TTC549 (cell line): Measurements from ENCODE around the gene PATJ.
"Not testable (repeated sequence)": the region's sequence is repeated elsewhere in the genome, so short reads cannot be mapped to it uniquely, and the experiment has no call there.

ENCODE experiments used
- FAIRE-seq: peaks from 2 replicates; lab custom pipeline; 2012; peaks lifted over from hg19 to GRCh38; lab: Jason Lieb, UNC

PATJ gene

DNA sequence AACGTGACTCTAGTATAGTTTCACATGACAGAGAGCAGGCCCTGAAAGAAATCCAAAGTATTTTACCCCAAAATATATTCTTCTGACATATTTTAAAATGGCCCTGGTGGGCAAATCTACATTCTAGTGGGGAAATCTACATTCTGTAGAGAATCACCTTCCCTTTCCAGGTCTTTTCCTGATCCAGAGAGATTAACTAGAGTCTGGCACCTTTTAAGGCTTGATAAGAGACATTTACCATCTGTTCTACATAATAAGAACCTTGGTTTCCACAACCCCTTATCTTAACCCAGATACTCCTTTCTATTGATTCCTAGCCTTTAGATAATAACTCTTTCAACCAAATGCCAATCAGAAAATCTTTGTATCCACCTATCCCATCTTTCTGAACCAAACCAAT lies 435.3 kb downstream of the PATJ start:
- no peak for FAIRE-seq

DNA sequence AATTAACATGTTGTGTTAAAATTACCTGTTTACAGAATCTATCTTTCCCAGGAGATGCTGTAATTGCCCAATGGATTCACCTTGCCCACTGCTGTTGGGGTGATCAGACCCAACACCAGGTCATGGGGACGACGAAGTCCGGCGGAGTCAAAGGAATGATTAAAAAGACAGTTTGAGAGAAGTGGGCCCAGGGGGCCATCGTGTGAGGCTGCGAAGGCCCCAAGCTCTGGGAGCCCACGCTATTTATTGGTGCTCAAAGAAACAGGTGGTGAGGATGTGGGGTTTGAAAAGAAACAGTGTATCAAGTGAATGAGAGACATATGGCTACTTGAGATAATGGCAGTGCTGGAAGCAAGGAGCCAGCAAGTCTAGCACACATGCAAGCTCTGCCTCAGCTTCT lies 436.1 kb downstream of the PATJ start:
- FAIRE-seq: no peak

DNA sequence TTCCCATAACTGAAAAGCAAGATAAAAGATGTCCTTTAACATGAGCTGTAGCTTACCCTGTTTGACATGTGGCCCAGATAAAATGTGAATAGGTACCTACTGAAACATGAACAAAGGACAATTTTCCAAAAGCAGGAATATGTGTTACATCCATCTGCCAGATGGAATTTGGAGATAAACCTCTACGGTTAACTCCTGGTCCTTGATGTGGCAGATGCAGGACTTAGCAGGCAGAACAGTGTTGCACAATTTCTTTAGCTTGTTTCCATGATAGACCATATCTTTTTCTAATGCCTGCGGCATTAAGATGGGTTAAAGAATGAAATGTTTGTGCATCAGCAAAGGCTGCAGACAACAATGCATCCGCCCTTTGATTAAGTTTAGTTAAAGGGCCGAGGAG lies 437.8 kb downstream of the PATJ start:
- FAIRE-seq: not testable (repeated sequence)

- no peak for FAIRE-seq
Observed at GRCh38 chr1:62180639-62181038, 438.4 kb downstream of the PATJ start.

- FAIRE-seq: no peak
Observed at GRCh38 chr1:62181532-62181931, 439.3 kb downstream of the PATJ start.

- not testable (repeated sequence) for FAIRE-seq
Observed at GRCh38 chr1:62182157-62182556, 439.9 kb downstream of the PATJ start.

DNA sequence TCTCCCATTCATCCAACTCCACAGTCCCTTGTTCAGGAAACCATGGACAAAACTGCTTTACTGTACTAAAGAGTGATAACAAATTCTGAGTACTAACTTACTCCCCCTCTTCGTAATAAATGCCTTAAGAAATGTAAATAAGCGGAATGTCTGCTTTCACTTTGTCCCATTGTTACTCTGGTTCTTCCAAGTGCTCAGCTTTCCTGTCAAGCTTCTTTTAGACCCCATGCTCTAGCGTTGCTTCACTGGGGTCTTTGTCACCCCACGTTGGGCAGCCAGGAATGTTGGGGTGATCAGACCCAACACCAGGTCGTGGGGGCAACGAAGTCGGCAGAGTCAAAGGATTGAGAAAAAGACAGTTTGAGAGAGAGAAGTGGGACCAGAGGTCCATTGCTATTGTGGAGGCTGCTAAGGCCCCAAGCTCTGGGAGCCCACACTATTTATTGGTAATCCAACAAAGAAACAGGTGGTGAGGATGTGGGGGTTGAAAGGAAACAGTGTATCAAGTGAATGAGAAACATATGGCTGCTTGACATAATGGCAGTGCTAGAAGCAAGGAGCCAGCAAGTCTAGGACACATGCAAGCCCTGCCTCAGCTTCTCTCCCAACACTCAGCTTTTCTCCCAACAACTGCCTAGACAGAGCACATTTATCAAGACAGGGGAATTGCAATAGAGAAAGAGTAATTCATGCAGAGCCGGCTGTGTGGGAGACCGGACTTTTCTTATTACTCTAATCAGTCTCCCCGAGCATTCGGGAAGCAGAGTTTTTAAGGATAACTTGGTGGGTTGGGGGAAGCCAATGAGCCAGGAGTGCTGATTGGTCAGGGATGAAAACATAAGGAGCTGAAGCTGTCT lies 441.1 kb downstream of the PATJ start:
- not testable (repeated sequence) for FAIRE-seq

DNA sequence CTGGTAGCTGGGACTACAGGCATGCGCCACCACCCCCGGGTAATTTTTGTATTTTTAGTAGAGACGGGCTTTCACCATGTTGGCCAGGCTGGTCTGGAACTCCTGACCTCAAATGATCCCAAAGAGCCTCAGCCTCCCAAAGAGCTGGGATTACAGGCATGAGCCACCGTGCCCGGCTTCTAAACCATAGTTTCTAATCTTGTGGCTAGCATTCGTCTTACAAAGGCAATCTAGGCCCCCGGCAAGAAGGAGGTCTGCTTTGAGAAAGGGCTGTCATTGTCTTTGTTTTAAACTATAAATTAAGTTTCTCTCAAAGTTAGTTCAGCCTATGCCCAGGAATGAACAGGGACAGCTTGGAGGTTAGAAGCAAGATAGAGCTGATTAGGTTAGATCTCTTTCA lies 442.1 kb downstream of the PATJ start:
- no peak for FAIRE-seq

GRCh38 chr1:62185233-62185632 lies 443.0 kb downstream of the PATJ start:
- FAIRE-seq: not testable (repeated sequence)

- FAIRE-seq: no peak
Observed at GRCh38 chr1:62185677-62186076, 443.4 kb downstream of the PATJ start.

DNA sequence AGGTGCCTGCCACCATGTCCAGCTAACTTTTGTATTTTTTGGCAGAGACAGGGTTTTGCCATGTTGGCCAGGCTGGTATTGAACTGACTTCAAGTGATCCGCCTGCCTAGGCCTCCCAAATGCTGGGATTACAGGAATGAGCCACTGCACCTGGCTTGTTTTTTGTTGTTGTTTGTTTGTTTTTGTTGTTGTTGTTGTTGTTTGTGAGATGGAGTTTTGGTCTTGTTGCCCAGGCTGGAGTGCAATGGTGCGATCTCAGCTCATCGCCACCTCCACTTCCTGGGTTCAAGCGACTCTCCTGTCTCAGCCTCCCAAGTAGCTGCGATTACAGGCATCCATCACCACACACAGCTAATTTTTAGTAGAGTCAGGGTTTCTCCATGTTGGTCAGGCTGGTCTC lies 445.3 kb downstream of the PATJ start:
- no peak for FAIRE-seq

DNA sequence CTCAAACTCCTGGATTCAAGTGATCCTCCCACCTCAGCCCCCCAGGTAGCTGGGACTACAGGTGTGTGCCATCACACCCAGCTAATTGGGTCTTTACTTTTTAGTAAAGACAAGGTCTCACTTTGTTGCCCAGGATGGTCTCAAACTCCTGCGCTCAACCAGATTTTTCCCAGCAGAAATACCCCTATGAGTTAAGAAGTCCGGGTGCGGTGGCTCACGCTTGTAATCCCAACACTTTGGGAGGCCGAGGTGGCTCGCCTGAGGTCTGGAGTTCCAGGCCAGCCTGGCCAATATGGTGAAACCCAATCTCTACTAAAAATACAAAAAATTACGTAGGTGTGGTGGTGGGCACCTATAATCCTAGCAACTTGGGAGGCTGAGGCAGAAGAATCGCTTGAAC lies 445.8 kb downstream of the PATJ start:
- FAIRE-seq: no peak

GRCh38 chr1:62194651-62195544 lies 452.6 kb downstream of the PATJ start, which contains the start of gene L1TD1:
Gene L1TD1, plus strand, starts transcription at chr1:62194849. Its CDS starts 11,780 bp downstream, at chr1:62206629.
- FAIRE-seq: no peak

DNA sequence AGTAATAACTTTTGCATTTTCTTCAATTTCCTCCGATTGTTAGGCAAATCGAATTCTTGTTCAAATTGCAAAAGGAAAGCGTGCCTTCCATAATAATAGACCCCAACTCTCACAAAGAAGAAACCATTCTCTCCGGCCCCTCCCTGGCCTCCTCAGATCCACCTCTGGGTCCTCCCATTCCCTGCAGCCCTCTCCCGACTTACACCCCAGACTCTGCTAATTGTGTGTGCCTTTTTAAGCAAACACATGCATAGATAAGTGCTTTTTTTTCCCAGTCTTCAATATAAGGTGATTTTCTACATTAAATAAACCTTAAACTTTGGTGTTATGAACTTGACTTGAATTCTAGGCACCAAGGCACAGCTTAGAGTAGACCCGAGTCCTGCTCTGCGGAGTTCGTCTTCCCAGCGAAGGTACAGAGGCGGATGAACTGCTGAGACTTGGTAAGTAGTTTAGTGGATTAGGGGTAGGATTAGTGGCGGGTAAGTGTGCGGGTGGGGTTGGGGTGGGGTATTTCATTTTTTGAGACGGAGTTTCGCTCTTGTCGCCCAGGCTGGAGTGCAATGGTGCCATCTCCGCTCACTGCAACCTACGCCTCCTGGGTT lies 453.9 kb downstream of the PATJ start:
- FAIRE-seq: no peak

DNA sequence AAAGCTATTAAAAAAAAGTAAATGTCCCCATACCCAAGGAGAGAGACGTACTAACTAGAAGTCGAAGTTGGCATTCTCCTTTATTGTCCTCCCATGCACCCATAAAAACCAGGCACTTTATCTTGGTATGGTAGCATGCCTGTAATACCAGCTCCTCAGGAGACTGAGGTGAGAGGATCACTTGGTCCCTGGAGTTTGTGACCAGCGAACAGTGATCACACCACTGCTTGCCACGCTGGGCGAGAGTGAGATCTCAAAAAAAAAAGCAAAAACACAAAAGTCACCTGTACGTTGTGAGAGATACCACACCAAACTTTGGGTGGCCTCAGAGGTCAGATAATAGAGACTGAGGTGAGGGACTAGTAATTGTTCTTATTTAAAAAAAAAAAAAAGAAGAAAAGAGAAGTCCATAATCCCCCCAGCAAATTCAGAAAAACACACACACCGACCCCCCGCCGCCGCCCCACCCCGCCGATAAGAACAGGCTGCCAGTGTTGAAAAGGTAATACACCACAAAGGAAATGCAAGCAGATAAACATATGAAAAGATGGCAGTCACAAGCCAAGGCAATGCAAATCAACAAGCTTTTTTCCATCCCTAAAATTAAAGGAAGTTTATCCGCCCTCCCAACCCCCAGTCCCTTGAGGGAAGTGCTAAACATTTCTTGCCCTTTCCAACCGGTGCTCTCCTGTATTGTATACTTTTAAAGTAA lies 455.9 kb downstream of the PATJ start:
- no peak for FAIRE-seq

- no peak for FAIRE-seq
Observed at GRCh38 chr1:62198781-62199125, 456.5 kb downstream of the PATJ start.

- FAIRE-seq: no peak
Observed at GRCh38 chr1:62207187-62207586, 464.9 kb downstream of the PATJ start.

DNA sequence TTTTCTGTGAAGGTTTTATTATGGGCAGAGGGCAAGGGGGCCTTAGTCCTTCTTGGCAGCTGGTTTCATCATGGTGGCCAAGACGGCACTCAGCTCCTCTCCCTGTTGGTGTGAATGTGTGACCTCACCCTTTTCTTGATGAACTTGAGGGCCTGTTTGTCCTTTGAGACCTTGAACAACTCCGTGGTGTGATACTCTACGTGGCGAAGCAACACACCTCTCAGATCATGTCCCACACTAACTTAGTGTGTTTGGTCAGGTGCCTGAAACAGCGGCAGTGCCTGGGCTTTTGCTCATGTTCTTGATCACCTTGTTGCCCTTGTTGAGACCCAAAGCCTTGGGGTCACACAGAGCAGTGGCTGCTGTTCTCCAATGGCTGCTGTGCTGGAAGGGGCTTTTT lies 465.8 kb downstream of the PATJ start:
- no peak for FAIRE-seq

DNA sequence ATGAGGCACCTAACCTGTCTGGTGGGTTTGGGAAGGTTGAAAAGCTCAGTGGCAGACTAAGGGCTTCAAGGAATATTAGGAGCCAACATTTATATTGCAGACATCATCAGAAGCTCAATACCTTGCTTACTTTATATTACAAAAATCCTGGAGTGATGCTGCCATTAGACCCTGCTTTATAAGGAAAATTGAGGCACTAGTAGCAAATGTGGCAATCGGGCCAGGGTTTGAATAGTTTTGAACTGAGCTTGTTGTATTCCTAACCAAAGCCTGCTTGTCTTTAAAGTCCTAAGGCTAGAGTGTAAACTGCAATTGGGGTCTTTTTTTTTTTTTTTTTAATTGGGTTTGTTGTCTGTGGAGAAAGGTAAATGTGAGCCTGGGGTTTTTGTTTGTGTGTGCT lies 466.7 kb downstream of the PATJ start:
- no peak for FAIRE-seq

DNA sequence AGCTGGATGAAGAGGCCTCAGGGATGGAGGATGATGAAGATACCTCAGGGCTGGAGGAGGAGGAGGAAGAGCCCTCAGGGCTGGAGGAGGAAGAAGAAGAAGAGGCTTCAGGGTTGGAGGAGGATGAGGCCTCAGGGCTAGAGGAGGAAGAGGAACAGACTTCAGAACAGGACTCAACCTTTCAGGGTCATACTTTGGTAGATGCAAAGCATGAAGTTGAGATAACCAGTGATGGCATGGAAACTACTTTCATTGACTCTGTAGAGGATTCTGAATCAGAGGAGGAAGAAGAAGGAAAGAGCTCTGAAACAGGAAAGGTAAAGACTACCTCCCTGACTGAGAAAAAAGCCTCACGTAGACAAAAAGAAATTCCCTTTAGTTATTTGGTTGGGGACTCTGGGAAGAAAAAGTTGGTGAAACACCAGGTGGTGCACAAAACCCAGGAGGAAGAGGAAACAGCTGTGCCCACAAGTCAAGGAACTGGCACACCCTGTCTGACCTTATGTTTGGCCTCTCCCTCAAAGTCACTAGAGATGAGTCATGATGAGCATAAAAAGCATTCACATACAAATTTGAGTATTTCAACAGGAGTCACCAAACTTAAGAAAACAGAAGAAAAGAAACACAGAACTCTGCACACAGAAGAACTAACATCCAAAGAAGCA lies 467.8 kb downstream of the PATJ start:
- no peak for FAIRE-seq

DNA sequence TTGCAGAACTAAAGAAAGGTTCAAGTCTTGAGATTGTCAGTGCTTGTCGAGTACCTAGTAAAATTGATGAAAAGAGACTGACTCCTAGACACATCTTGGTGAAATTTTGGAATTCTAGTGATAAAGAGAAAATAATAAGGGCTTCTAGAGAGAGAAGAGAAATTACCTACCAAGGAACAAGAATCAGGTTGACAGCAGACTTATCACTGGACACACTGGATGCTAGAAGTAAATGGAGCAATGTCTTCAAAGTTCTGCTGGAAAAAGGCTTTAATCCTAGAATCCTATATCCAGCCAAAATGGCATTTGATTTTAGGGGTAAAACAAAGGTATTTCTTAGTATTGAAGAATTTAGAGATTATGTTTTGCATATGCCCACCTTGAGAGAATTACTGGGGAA lies 468.7 kb downstream of the PATJ start:
- FAIRE-seq: no peak

DNA sequence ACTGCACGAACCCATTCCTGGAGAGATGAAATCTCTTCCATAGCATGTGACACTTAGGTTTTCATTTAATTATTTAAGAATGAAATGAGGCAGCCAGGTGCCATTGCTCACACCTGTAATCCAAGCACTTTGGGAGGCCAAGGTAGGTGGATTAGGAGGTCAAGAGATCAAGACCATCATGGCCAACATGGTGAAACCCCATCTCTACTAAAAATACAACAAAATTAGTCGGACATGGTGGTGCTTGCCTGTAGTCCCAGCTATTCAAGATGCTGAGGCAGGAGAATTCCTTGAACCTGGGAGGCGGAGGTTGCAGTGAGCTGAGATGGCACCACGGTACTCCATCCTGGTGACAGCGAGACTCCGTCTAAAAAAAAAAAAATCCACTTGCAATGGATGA lies 470.1 kb downstream of the PATJ start:
- FAIRE-seq: no peak
